ENCODE measurements around the gene APBA1. TPM values are rescaled to one million over a fixed set of nuclear protein-coding genes. Genes with fewer than 3 reads are reported as not detected.

Gene APBA1
- total and polyA plus RNA-seq, 2 donors (not counting 1 experiment from before 2014, with no cell fraction given): 0.01 to 0.05 TPM

- Histone ChIP-seq H3K9me3 (ENCODE audit: control extremely low read depth in 1 of 3, control insufficient read depth in 2 of 3, insufficient read depth in 1 of 3, low read length in 2 of 3) (no peaks in the 10 kb centered on the region), H3K4me3 (ENCODE audit: control extremely low read depth in 1 of 5, extremely low read depth in 1 of 5, insufficient read depth in 1 of 5, low read depth in 2 of 5, low read length in 4 of 5) (no peak overlapping the region), H3K4me1 (ENCODE audit: control insufficient read depth in 2 of 2, insufficient read depth in 2 of 2, low read length in 2 of 2) (no peaks in the 10 kb centered on the region), H3K36me3 (replicated peaks in 1 of 2; ENCODE audit: control extremely low read depth in 1 of 2, control insufficient read depth in 1 of 2, extremely low read depth in 1 of 2, insufficient read depth in 2 of 2, low read length in 1 of 2) (no peaks in the 10 kb centered on the region), H4K20me1 (ENCODE audit: control insufficient read depth, insufficient read depth, low read length, poor library complexity, severe bottlenecking) (no peaks in the 10 kb centered on the region), H3K9ac (ENCODE audit: low read length) (no peak overlapping the region), H3K79me2 (ENCODE audit: control insufficient read depth, insufficient read depth, low read length) (no peaks in the 10 kb centered on the region), H2AFZ (ENCODE audit: insufficient read depth, low read depth, low read length, poor library complexity, severe bottlenecking) (no peak overlapping the region), H3K4me2 (replicated peaks; ENCODE audit: low read depth, low read length, poor library complexity, severe bottlenecking) (no peak overlapping the region), H3K27ac (ENCODE audit: low read length in 2 of 2) (no peak overlapping the region), H3K27me3 (replicated peaks in 1 of 4; ENCODE audit: control extremely low read depth in 1 of 4, control insufficient read depth in 3 of 4, insufficient read depth in 4 of 4, low read length in 3 of 4) (no peaks in the 10 kb centered on the region)
- ChIA-PET CTCF (no interaction called here), POLR2A (no interaction called here)
- H3K4me1 Mint-ChIP-seq: no peaks in the 10 kb centered on the region
- 85% methylated on average over 3 of the region's 4 CpGs for WGBS (ENCODE audit: insufficient coverage)
- no peak for ATAC-seq (ENCODE audit: low read depth)
- H3K4me3 Mint-ChIP-seq: no peak overlapping the region
- no peaks in the 10 kb centered on the region for H3K9me3 Mint-ChIP-seq (ENCODE audit: insufficient read depth)
- H3K27me3 Mint-ChIP-seq: peaks cover 2% of the 10 kb centered on the region
- intact Hi-C loops (cut with micrococcal nuclease): loop anchor here (10.0 kb wide), 1 partner anchor 61 kb away; no protein-coding TSS in a partner anchor
- no peak overlapping the region for H3K27ac Mint-ChIP-seq
- no peak for DNase-seq
- TF ChIP-seq EZH2 (IDR thresholded peaks at IDR 0.05; ENCODE audit: borderline replicate concordance, insufficient read depth, low read depth, low read length, poor library complexity, severe bottlenecking) (no peak), CTCF (IDR thresholded peaks at IDR 0.05) (no peak)
These were observed 98.1 kb downstream of the APBA1 start for GRCh38 chr9:69574057-69574456.

GRCh38 chr9:69573651-69574050 lies 98.5 kb downstream of the APBA1 start:
- ChIA-PET CTCF (no interaction called here), POLR2A (no interaction called here)
- Mint-ChIP-seq H3K27ac (no peak overlapping the region), H3K9me3 (ENCODE audit: insufficient read depth) (no peaks in the 10 kb centered on the region), H3K27me3 (peaks cover 2% of the 10 kb centered on the region), H3K4me1 (no peaks in the 10 kb centered on the region), H3K4me3 (no peak overlapping the region)
- Histone ChIP-seq H3K79me2 (ENCODE audit: control insufficient read depth, insufficient read depth, low read length) (no peaks in the 10 kb centered on the region), H3K36me3 (replicated peaks in 1 of 2; ENCODE audit: control extremely low read depth in 1 of 2, control insufficient read depth in 1 of 2, extremely low read depth in 1 of 2, insufficient read depth in 2 of 2, low read length in 1 of 2) (no peaks in the 10 kb centered on the region), H3K9ac (ENCODE audit: low read length) (no peak overlapping the region), H3K27ac (ENCODE audit: low read length in 2 of 2) (no peak overlapping the region), H3K4me3 (ENCODE audit: control extremely low read depth in 1 of 5, extremely low read depth in 1 of 5, insufficient read depth in 1 of 5, low read depth in 2 of 5, low read length in 4 of 5) (no peak overlapping the region), H3K4me2 (replicated peaks; ENCODE audit: low read depth, low read length, poor library complexity, severe bottlenecking) (no peak overlapping the region), H3K27me3 (replicated peaks in 1 of 4; ENCODE audit: control extremely low read depth in 1 of 4, control insufficient read depth in 3 of 4, insufficient read depth in 4 of 4, low read length in 3 of 4) (no peaks in the 10 kb centered on the region), H3K9me3 (ENCODE audit: control extremely low read depth in 1 of 3, control insufficient read depth in 2 of 3, insufficient read depth in 1 of 3, low read length in 2 of 3) (no peaks in the 10 kb centered on the region), H2AFZ (ENCODE audit: insufficient read depth, low read depth, low read length, poor library complexity, severe bottlenecking) (no peak overlapping the region), H3K4me1 (ENCODE audit: control insufficient read depth in 2 of 2, insufficient read depth in 2 of 2, low read length in 2 of 2) (no peaks in the 10 kb centered on the region), H4K20me1 (ENCODE audit: control insufficient read depth, insufficient read depth, low read length, poor library complexity, severe bottlenecking) (no peaks in the 10 kb centered on the region)
- WGBS (ENCODE audit: insufficient coverage): 91% methylated on average over 3 of the region's 4 CpGs
- ATAC-seq (ENCODE audit: low read depth): no peak
- TF ChIP-seq CTCF (IDR thresholded peaks at IDR 0.05): no peak
- TF ChIP-seq EZH2 (IDR thresholded peaks at IDR 0.05; ENCODE audit: borderline replicate concordance, insufficient read depth, low read depth, low read length, poor library complexity, severe bottlenecking): no peak
- DNase-seq: no peak
- intact Hi-C loops (cut with micrococcal nuclease): loop anchor here (10.0 kb wide), 1 partner anchor 61 kb away; no protein-coding TSS in a partner anchor

Measured in B cell (primary cell).